PC-3 (cell line): ENCODE data around the gene RAP1GAP2. TPM values are rescaled to one million over a fixed set of nuclear protein-coding genes. Genes with fewer than 3 reads are reported as not detected.
"Not testable (repeated sequence)": the region's sequence is repeated elsewhere in the genome, so short reads cannot be mapped to it uniquely, and the experiment has no call there.

Experiments used
- ATAC-seq: fragments of 200-7000 bp; cut with Tn5 transposase; 2 replicates; pipeline ENCODE4 v1.9.1; 2020; ENCODE audit warnings: mild to moderate bottlenecking, moderate library complexity
- BruUV-seq: library from RNA; stranded (reverse); fragments of 400-500 nt; replicated peaks from 2 replicates; lab custom pipeline; 2021; lab: Mats Ljungman, UMichigan
- CTCF ChIA-PET: fragments of 300-600 bp; sonication (Branson Sonifier 250); formaldehyde crosslinking; loops from one replicate; lab custom pipeline; 2022; ENCODE audit warnings: antibody characterized with exemption; lab: Charles Lee
- POLR2A ChIA-PET: fragments of 300-600 bp; sonication (Branson Sonifier 250); formaldehyde crosslinking; loops from one replicate; lab custom pipeline; 2022; ENCODE audit warnings: antibody characterized with exemption; ENCODE audit not compliant: unreplicated experiment; lab: Charles Lee
- DNase-seq: peaks from one replicate; pipeline ENCODE4 v3.0.0-alpha.2; 2015
- H2AFZ ChIP-seq: fragments of 300-600 bp; sonication (generic); 2 replicates; pipeline ENCODE4 v1.6.0; 2016; ENCODE audit warnings: antibody characterized with exemption, low read length
- H3F3A ChIP-seq: fragments of 300-600 bp; sonication (generic); one replicate; pipeline ENCODE4 v1.6.0; 2017; ENCODE audit warnings: antibody characterized with exemption, low read length, control low read depth, mild to moderate bottlenecking; ENCODE audit not compliant: unreplicated experiment
- H3K27ac ChIP-seq: fragments of 300-600 bp; sonication (generic); 2 replicates; pipeline ENCODE4 v1.5.1; 2016; ENCODE audit warnings: mild to moderate bottlenecking, low read length
- H3K27me3 ChIP-seq: fragments of 300-600 bp; sonication (generic); 2 replicates; pipeline ENCODE4 v1.6.1; 2016; ENCODE audit warnings: low read length, mixed read lengths
- H3K36me3 ChIP-seq: fragments of 300-600 bp; sonication (generic); 2 replicates; pipeline ENCODE4 v1.6.1; 2016; ENCODE audit warnings: low read depth, mixed run types, low read length, mixed read lengths
- H3K4me1 ChIP-seq: fragments of 300-600 bp; sonication (generic); 2 replicates; pipeline ENCODE4 v1.5.1; 2016; ENCODE audit warnings: low read length; ENCODE audit not compliant: insufficient read depth
- H3K4me2 ChIP-seq: fragments of 300-600 bp; sonication (generic); 2 replicates; pipeline ENCODE4 v1.6.0; 2016; ENCODE audit warnings: low read length
- H3K4me3 ChIP-seq: fragments of 300-600 bp; sonication (generic); 2 replicates; pipeline ENCODE4 v1.5.1; 2016; ENCODE audit warnings: mild to moderate bottlenecking, low read length, mixed read lengths
- H3K79me2 ChIP-seq: fragments of 300-600 bp; sonication (generic); 2 replicates; pipeline ENCODE4 v1.6.1; 2017; ENCODE audit warnings: low read length, mixed read lengths
- H3K9ac ChIP-seq: fragments of 300-600 bp; sonication (generic); 2 replicates; pipeline ENCODE4 v1.6.0; 2016; ENCODE audit warnings: mild to moderate bottlenecking, low read length
- H3K9me2 ChIP-seq: fragments of 300-600 bp; sonication (generic); replicated peaks from 2 replicates; pipeline ENCODE4 v1.6.1; 2016; ENCODE audit warnings: mixed run types, low read length, mixed read lengths
- H3K9me3 ChIP-seq: fragments of 300-600 bp; sonication (generic); 2 replicates; pipeline ENCODE4 v1.6.1; 2016; ENCODE audit warnings: low read length, mixed read lengths
- H4K20me1 ChIP-seq: fragments of 300-600 bp; sonication (generic); 2 replicates; pipeline ENCODE4 v1.6.1; 2016; ENCODE audit warnings: low read length, mixed read lengths
- EZH2 ChIP-seq: fragments of 300-600 bp; sonication (generic); IDR thresholded peaks from one replicate; pipeline ENCODE4 v1.6.1; 2017; ENCODE audit warnings: antibody characterized with exemption, mild to moderate bottlenecking, low read length; ENCODE audit not compliant: unreplicated experiment
- EZH2phosphoT487 ChIP-seq: fragments of 300-600 bp; sonication (generic); IDR thresholded peaks from 2 replicates; pipeline ENCODE4 v1.6.1; 2018; ENCODE audit warnings: mild to moderate bottlenecking, antibody characterized with exemption, low read length, borderline replicate concordance
- intact Hi-C: fragments of 100-400 bp; cut with micrococcal nuclease; formaldehyde crosslinking; loops from 2 replicates; pipeline ENCODE4 v1.9.0; 2023
- total RNA-seq: library from RNA; depleted of rRNA; stranded (reverse); fragments of >200 nt; gene quantifications from 2 replicates; pipeline ENCODE4 v1.2.3, GENCODE V29; 2014
- TF ChIP-seq, protein P1 (sequence below): fragments of 300-600 bp; sonication (generic); conservative IDR thresholded peaks from 2 replicates; pipeline ENCODE4 v1.5.1; 2017; ENCODE audit warnings: antibody characterized with exemption, low read depth, mild to moderate bottlenecking, low read length

Gene RAP1GAP2
- total RNA-seq, 1 experiment from 2014 or later, result 14.5 TPM

DNA sequence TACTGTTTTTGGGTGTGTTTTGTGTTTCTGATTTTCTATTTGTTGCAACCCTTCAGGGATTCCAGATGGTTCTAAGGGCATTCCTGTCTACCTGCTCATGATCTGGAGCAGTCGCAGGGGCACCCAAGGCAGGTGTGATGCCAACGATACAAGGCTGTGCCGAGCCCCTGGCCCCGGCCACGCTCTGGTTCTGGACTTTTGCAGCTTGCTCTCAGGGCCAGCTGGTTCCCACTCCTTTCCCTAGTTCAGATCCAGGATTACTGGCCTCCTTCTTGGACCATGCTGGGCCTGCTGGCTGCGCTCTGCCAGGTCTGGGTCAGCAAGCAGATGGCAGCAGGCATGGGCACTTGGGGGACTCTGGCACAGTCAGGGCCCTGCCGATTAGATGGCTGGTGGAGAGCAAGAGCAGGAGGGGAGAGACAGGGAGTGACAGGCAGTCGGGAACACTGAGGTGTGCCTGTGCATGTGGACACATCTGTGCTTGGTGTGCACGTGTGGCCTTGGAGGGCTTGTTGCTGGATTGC is 15.2 kb upstream of the RAP1GAP2 start:
- H4K20me1 ChIP-seq, result no peaks in the 10 kb centered on the region
- no peak overlapping the region for H3K27ac ChIP-seq
- no TSS peak for BruUV-seq
- H3K9me3 ChIP-seq, result no peaks in the 10 kb centered on the region
- TF ChIP-seq EZH2phosphoT487 (no peak), EZH2 (no peak)
- TF ChIP-seq, protein P1, sequence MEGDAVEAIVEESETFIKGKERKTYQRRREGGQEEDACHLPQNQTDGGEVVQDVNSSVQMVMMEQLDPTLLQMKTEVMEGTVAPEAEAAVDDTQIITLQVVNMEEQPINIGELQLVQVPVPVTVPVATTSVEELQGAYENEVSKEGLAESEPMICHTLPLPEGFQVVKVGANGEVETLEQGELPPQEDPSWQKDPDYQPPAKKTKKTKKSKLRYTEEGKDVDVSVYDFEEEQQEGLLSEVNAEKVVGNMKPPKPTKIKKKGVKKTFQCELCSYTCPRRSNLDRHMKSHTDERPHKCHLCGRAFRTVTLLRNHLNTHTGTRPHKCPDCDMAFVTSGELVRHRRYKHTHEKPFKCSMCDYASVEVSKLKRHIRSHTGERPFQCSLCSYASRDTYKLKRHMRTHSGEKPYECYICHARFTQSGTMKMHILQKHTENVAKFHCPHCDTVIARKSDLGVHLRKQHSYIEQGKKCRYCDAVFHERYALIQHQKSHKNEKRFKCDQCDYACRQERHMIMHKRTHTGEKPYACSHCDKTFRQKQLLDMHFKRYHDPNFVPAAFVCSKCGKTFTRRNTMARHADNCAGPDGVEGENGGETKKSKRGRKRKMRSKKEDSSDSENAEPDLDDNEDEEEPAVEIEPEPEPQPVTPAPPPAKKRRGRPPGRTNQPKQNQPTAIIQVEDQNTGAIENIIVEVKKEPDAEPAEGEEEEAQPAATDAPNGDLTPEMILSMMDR, result no peak
- ATAC-seq (no peak), DNase-seq (no peak)
- ChIA-PET POLR2A (no interaction called here), CTCF (no interaction called here)
- intact Hi-C loops, result no loop called here
- no peak overlapping the region for H3K4me2 ChIP-seq
- no peaks in the 10 kb centered on the region for H3K27me3 ChIP-seq
- no peaks in the 10 kb centered on the region for H3F3A ChIP-seq
- H3K36me3 ChIP-seq, result no peaks in the 10 kb centered on the region
- no peak overlapping the region for H3K9ac ChIP-seq
- no peaks in the 10 kb centered on the region for H3K79me2 ChIP-seq
- no peak overlapping the region for H3K4me3 ChIP-seq
- no peaks in the 10 kb centered on the region for H3K4me1 ChIP-seq
- no peaks in the 10 kb centered on the region for H3K9me2 ChIP-seq
- H2AFZ ChIP-seq, result no peak overlapping the region

DNA sequence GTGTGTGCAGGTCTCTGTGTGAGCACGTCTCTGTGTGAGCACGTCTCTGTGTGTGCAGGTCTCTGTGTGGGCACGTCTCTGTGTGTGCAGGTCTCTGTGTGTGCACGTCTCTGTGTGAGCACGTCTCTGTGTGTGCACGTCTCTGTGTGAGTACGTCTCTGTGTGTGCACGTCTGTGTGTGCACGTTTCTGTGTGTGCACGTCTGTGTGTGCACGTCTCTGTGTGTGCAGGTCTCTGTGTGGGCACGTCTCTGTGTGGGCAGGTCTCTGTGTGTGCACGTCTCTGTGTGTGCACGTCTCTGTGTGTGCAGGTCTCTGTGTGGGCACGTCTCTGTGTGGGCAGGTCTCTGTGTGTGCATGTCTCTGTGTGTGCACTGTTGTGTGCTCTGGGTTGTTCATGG is 14.6 kb upstream of the RAP1GAP2 start:
- DNase-seq, H3K4me1 ChIP-seq, POLR2A ChIA-PET, BruUV-seq, H3K27me3 ChIP-seq, H3K36me3 ChIP-seq, H3F3A ChIP-seq, H3K4me3 ChIP-seq, H3K9ac ChIP-seq, H3K9me3 ChIP-seq, ATAC-seq, H3K27ac ChIP-seq, H4K20me1 ChIP-seq, intact Hi-C loops, H2AFZ ChIP-seq, H3K9me2 ChIP-seq, H3K79me2 ChIP-seq, H3K4me2 ChIP-seq, CTCF ChIA-PET: not testable (repeated sequence)

DNA sequence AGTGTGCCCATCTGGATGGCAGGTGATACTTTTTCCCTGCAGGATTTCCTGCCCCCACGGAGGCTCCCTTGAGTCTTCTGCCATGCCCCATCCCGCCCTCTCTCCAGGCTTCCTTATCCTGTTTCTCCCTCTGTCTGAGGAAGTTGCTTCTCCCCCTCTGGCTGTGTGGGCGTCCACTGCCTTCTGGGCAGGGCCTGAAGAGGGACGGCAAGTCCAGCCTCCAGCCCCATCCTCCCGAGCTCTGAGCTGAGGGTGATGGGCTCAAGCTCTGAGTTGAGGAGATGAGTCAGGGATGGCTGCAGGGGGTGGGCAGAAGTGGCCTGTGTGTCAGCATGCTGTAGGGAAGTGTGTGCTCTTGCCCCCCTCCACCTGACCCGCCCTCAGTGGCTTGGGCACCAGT is 14.2 kb upstream of the RAP1GAP2 start:
- CTCF ChIA-PET, result no interaction called here
- BruUV-seq, result no TSS peak

More for the DNA sequence above, 14.2 kb upstream of the RAP1GAP2 start:
- no peaks in the 10 kb centered on the region for H3K4me1 ChIP-seq
- peak; percentile 16 for DNase-seq
- intact Hi-C loops, result no loop called here
- POLR2A ChIA-PET, result no interaction called here
- no peak for ATAC-seq
- H3K27me3 ChIP-seq, result no peaks in the 10 kb centered on the region
- no peak overlapping the region for H3K27ac ChIP-seq
- no peaks in the 10 kb centered on the region for H3K36me3 ChIP-seq
- no peak overlapping the region for H3K9ac ChIP-seq
- no peaks in the 10 kb centered on the region for H4K20me1 ChIP-seq
- no peaks in the 10 kb centered on the region for H3K9me3 ChIP-seq
- TF ChIP-seq EZH2 (no peak), EZH2phosphoT487 (no peak)
- TF ChIP-seq, protein P1, result no peak
- no peak overlapping the region for H2AFZ ChIP-seq
- no peaks in the 10 kb centered on the region for H3K9me2 ChIP-seq
- no peaks in the 10 kb centered on the region for H3F3A ChIP-seq
- H3K4me2 ChIP-seq, result no peak overlapping the region
- H3K79me2 ChIP-seq, result no peaks in the 10 kb centered on the region
- no peak overlapping the region for H3K4me3 ChIP-seq
